Measurements from ENCODE around the gene POU2F1. TPM values are rescaled to one million over a fixed set of nuclear protein-coding genes. Genes with fewer than 3 reads are reported as not detected.

Gene POU2F1
- total RNA-seq, 4 donors from 2014 or later: 3.8 to 7.3 (median 4.8) TPM

DNA sequence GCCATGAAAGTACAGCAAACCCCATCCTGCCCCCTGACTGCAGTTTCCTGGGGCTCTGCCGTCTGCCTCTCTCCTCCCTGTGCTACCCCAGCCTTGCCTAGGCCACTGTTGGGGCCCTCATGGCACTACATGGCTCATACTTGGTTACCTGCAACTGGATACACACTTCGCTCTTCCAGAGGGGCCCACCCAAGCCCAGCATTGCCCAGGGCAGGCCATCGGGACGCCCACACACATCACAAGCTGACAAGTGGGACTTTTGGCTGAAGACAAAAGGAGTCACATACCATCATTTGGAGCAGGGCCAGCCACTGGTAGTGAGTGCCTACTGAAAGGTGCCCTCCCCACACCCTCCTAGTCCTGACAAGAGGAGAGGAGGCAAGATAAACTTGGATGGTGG, 214.8 kb downstream of the POU2F1 start:
- Histone ChIP-seq H3K4me3 (no peak overlapping the region), H3K36me3 (no peaks in the 10 kb centered on the region), H3K4me1 (peaks cover 0 to 12% of the 10 kb centered on the region in 2 donors), H3K27ac (no peak overlapping the region), H3K27me3 (peaks cover 0 to 7% (median 0%) of the 10 kb centered on the region in 3 donors), H3K9me3 (no peaks in the 10 kb centered on the region)
- no peak for ATAC-seq
- TF ChIP-seq, protein P1, sequence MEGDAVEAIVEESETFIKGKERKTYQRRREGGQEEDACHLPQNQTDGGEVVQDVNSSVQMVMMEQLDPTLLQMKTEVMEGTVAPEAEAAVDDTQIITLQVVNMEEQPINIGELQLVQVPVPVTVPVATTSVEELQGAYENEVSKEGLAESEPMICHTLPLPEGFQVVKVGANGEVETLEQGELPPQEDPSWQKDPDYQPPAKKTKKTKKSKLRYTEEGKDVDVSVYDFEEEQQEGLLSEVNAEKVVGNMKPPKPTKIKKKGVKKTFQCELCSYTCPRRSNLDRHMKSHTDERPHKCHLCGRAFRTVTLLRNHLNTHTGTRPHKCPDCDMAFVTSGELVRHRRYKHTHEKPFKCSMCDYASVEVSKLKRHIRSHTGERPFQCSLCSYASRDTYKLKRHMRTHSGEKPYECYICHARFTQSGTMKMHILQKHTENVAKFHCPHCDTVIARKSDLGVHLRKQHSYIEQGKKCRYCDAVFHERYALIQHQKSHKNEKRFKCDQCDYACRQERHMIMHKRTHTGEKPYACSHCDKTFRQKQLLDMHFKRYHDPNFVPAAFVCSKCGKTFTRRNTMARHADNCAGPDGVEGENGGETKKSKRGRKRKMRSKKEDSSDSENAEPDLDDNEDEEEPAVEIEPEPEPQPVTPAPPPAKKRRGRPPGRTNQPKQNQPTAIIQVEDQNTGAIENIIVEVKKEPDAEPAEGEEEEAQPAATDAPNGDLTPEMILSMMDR (IDR thresholded peaks at IDR 0.05 in 4 of 5, conservative IDR thresholded peaks at IDR 0.05 in 1 of 5): no peak
- TF ChIP-seq POLR2A (IDR thresholded peaks at IDR 0.05): no peak
- no peak for DNase-seq
- intact Hi-C loops (cut with DNase I; ENCODE audit: low total_unique reads) (no loop called here), in situ Hi-C loops (cut with MboI; ENCODE audit: low sequenced_read_pairs in 4 of 4) (no loop called here)

- Histone ChIP-seq H3K36me3 (no peaks in the 10 kb centered on the region), H3K9me3 (no peaks in the 10 kb centered on the region), H3K27ac (no peak overlapping the region), H3K4me3 (peak overlapping the region in 2 of 4 donors; percentile 56 to 57), H3K4me1 (peaks cover 0 to 12% of the 10 kb centered on the region in 2 donors), H3K27me3 (peaks cover 0 to 7% (median 0%) of the 10 kb centered on the region in 3 donors)
- intact Hi-C loops (cut with DNase I; ENCODE audit: low total_unique reads) (no loop called here), in situ Hi-C loops (cut with MboI; ENCODE audit: low sequenced_read_pairs in 4 of 4) (no loop called here)
- ATAC-seq (no peak), DNase-seq (no peak)
- TF ChIP-seq POLR2A (IDR thresholded peaks at IDR 0.05): no peak
- TF ChIP-seq, protein P1 (IDR thresholded peaks at IDR 0.05 in 4 of 5, conservative IDR thresholded peaks at IDR 0.05 in 1 of 5): no peak
Measured at GRCh38 chr1:167438171-167439138, 217.8 kb downstream of the POU2F1 start.

DNA sequence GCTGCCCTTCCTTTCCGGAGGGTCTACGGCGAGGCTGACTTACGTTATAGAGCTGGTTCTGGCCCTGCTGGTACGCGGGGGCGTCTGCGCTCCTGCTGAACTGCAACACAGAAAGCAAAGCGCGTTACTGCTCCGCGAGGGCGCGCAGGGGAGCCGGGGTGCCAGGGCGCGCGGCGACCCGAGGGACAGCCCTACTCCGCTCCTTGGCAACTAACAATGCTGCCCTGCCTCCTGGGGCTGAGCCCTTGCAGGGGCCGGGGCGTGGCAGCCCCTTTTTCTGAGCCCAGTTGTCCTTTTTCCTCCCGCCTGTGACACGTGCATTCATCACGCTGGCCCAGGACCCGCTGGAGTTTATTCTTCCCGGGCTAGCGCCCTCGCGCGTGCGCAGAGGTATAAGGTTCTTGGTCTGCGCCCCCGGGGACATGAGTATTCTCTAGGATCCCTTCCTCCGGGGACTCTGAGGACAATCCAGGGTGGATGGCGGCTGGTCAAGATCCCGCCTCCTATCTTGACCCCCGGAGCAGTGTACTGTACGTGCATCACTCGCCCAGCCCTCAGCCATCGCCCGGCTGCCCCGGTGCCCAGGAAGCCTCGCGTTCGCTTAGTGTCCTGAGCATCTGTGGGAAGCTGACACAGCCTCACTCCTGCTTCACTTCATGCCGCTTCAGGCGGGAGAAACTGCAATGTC, 218.8 kb downstream of the POU2F1 start:
- Histone ChIP-seq H3K36me3 (no peaks in the 10 kb centered on the region), H3K27ac (no peak overlapping the region), H3K4me1 (peaks cover 0 to 12% of the 10 kb centered on the region in 2 donors), H3K9me3 (no peaks in the 10 kb centered on the region), H3K4me3 (peak overlapping the region; percentile 44 to 57 (median 51)), H3K27me3 (peaks cover 0 to 7% (median 0%) of the 10 kb centered on the region in 3 donors)
- in situ Hi-C loops (cut with MboI; ENCODE audit: low sequenced_read_pairs in 4 of 4) (no loop called here), intact Hi-C loops (cut with DNase I; ENCODE audit: low total_unique reads) (no loop called here)
- TF ChIP-seq POLR2A (IDR thresholded peaks at IDR 0.05): no peak
- ATAC-seq: no peak
- no peak for DNase-seq

GRCh38 chr1:167440345-167440744, 219.7 kb downstream of the POU2F1 start:
- Histone ChIP-seq H3K4me1 (peaks cover 0 to 12% of the 10 kb centered on the region in 2 donors), H3K36me3 (no peaks in the 10 kb centered on the region), H3K9me3 (no peaks in the 10 kb centered on the region), H3K4me3 (no peak overlapping the region), H3K27ac (no peak overlapping the region), H3K27me3 (peaks cover 0 to 7% (median 0%) of the 10 kb centered on the region in 3 donors)
- intact Hi-C loops (cut with DNase I; ENCODE audit: low total_unique reads): no loop called here
- in situ Hi-C loops (cut with MboI; ENCODE audit: low sequenced_read_pairs in 4 of 4): loop anchor here (5.0 to 10.0 kb wide), 5 partner anchors 38 to 376 kb away; no protein-coding TSS in a partner anchor
- DNase-seq (no peak), ATAC-seq (no peak)
- TF ChIP-seq, protein P1 (IDR thresholded peaks at IDR 0.05 in 4 of 5, conservative IDR thresholded peaks at IDR 0.05 in 1 of 5): no peak
- no peak for TF ChIP-seq POLR2A (IDR thresholded peaks at IDR 0.05)

DNA sequence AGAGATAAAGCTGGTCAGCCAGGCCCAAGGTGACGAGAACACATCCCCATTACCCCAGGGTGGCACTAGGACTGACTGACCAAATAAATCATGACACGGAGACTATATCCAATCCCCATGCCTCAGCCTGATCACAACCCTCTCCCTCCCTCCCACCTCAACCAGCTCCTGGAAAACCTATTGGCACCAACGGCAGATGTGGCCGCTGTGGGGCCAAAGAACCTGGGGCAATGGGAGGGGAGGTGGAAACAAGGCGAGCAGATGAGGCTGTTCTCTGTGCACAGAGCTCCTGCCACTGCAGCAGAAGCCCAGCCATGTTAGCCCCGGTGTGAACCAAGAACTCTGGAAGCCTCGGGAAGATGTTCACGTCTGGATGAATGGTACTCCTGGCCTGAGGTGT, 220.1 kb downstream of the POU2F1 start:
- H3K27me3 ChIP-seq: peaks cover 0 to 7% (median 0%) of the 10 kb centered on the region in 3 donors
- no peak for DNase-seq
- in situ Hi-C loops (cut with MboI; ENCODE audit: low sequenced_read_pairs in 4 of 4): loop anchor here (5.0 to 10.0 kb wide), 5 partner anchors 38 to 376 kb away; no protein-coding TSS in a partner anchor
- H3K9me3 ChIP-seq: no peaks in the 10 kb centered on the region
- H3K4me1 ChIP-seq: peaks cover 0 to 12% of the 10 kb centered on the region in 2 donors
- ATAC-seq: no peak
- TF ChIP-seq, protein P1 (IDR thresholded peaks at IDR 0.05 in 4 of 5, conservative IDR thresholded peaks at IDR 0.05 in 1 of 5): no peak
- no peak for TF ChIP-seq POLR2A (IDR thresholded peaks at IDR 0.05)
- no peaks in the 10 kb centered on the region for H3K36me3 ChIP-seq
- no peak overlapping the region for H3K4me3 ChIP-seq
- H3K27ac ChIP-seq: no peak overlapping the region
- intact Hi-C loops (cut with DNase I; ENCODE audit: low total_unique reads): no loop called here
